ENCODE results near the gene ADAMTSL5.

- TF ChIP-seq CTCF (IDR thresholded peaks at IDR 0.05; ENCODE audit: low read length) (no peak), EZH2 (IDR thresholded peaks at IDR 0.05; ENCODE audit: borderline replicate concordance, low read length) (no peak)
These were observed 29.5 kb downstream of the ADAMTSL5 start for GRCh38 chr19:1483131-1483978.

Measured in OCI-LY1 (cell line).